ENCODE results near the gene MRFAP1. TPM values are rescaled to one million over a fixed set of nuclear protein-coding genes. Genes with fewer than 3 reads are reported as not detected.

MRFAP1 gene
- total and polyA plus RNA-seq, 2 experiments from 2014 or later: 291 to 315 TPM

GRCh38 chr4:6618386-6619115 lies 21.9 kb upstream of the MRFAP1 start:
- DNase-seq (ENCODE audit: low read depth in 1 of 2, low spot score in 1 of 2): no peak
- no peak overlapping the region for H3K4me3 ChIP-seq
- no peaks in the 10 kb centered on the region for H3K36me3 ChIP-seq
- H3K27me3 ChIP-seq: no peaks in the 10 kb centered on the region
- H3K9me3 ChIP-seq (ENCODE audit: low read depth): no peaks in the 10 kb centered on the region
- no peak for TF ChIP-seq CTCF (IDR thresholded peaks at IDR 0.05; ENCODE audit: low read depth, low read length)
- no peaks in the 10 kb centered on the region for H3K4me1 ChIP-seq (ENCODE audit: low read depth)
- no peak overlapping the region for H3K27ac ChIP-seq

- Histone ChIP-seq H3K27ac (no peak overlapping the region), H3K4me3 (no peak overlapping the region), H3K4me1 (ENCODE audit: low read depth) (no peaks in the 10 kb centered on the region), H3K36me3 (no peaks in the 10 kb centered on the region), H3K9me3 (ENCODE audit: low read depth) (no peaks in the 10 kb centered on the region), H3K27me3 (no peaks in the 10 kb centered on the region)
- no peak for TF ChIP-seq CTCF (IDR thresholded peaks at IDR 0.05; ENCODE audit: low read depth, low read length)
- DNase-seq (ENCODE audit: low read depth in 1 of 2, low spot score in 1 of 2): no peak
These were observed 21.4 kb upstream of the MRFAP1 start for GRCh38 chr4:6619116-6619465.

- no peak for DNase-seq (ENCODE audit: low read depth in 1 of 2, low spot score in 1 of 2)
- H3K4me3 ChIP-seq: no peak overlapping the region
- TF ChIP-seq CTCF (IDR thresholded peaks at IDR 0.05; ENCODE audit: low read depth, low read length): no peak
These were observed 20.8 kb upstream of the MRFAP1 start for GRCh38 chr4:6619466-6620255.

GRCh38 chr4:6620296-6620695 lies 20.2 kb upstream of the MRFAP1 start:
- no peak overlapping the region for H3K27ac ChIP-seq
- DNase-seq (ENCODE audit: low read depth in 1 of 2, low spot score in 1 of 2): no peak
- no peak for TF ChIP-seq CTCF (IDR thresholded peaks at IDR 0.05; ENCODE audit: low read depth, low read length)
- H3K27me3 ChIP-seq: no peaks in the 10 kb centered on the region
- no peaks in the 10 kb centered on the region for H3K9me3 ChIP-seq (ENCODE audit: low read depth)
- H3K4me3 ChIP-seq: no peak overlapping the region
- no peaks in the 10 kb centered on the region for H3K4me1 ChIP-seq (ENCODE audit: low read depth)
- H3K36me3 ChIP-seq: no peaks in the 10 kb centered on the region

More at GRCh38 chr4:6619466-6620255, 20.8 kb upstream of the MRFAP1 start:
- H3K9me3 ChIP-seq (ENCODE audit: low read depth): no peaks in the 10 kb centered on the region
- no peaks in the 10 kb centered on the region for H3K27me3 ChIP-seq
- H3K4me1 ChIP-seq (ENCODE audit: low read depth): no peaks in the 10 kb centered on the region
- H3K27ac ChIP-seq: no peak overlapping the region
- no peaks in the 10 kb centered on the region for H3K36me3 ChIP-seq

GRCh38 chr4:6620891-6621555 lies 19.5 kb upstream of the MRFAP1 start:
- Histone ChIP-seq H3K36me3 (no peaks in the 10 kb centered on the region), H3K4me3 (no peak overlapping the region), H3K27ac (no peak overlapping the region), H3K9me3 (ENCODE audit: low read depth) (no peaks in the 10 kb centered on the region), H3K27me3 (no peaks in the 10 kb centered on the region), H3K4me1 (ENCODE audit: low read depth) (no peaks in the 10 kb centered on the region)
- DNase-seq (ENCODE audit: low read depth in 1 of 2, low spot score in 1 of 2): no peak
- TF ChIP-seq CTCF (IDR thresholded peaks at IDR 0.05; ENCODE audit: low read depth, low read length): no peak
